A204.1 (cell line): ENCODE measurements around the gene PLCB4.

Experiments
- FAIRE-seq: peaks from 2 replicates; lab custom pipeline; 2012; peaks lifted over from hg19 to GRCh38; lab: Jason Lieb, UNC

Gene PLCB4

DNA sequence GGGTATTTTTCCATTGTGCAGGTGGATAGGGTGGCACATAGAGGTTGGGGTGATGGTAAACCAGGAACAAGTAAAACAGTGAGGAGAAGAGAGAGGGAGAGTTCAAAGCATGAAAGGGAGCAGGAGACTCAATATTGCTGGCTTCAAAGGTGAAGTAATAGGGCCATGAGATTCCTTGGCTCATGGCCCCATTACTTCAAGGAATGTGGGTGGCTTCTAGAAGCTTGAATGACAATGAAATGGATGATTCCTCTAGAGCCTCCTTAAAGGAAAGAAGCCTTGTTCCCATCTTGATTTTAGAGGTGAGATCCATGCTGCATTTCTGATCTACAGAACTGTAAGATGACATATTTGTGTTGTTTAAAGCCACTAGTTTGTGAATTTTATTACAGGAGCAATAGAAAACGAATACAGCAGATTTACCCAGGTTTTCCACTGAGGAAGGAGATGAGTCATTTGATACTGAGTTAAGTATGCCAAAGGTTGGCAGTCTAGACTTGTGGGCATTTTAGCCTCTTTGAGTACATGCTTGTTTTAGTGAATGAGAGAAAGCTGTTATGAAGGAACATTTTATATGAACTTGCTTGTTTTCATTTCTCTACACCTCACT is 110.4 kb downstream of the PLCB4 start:
- no peak for FAIRE-seq

GRCh38 chr20:9179867-9180266 is 111.0 kb downstream of the PLCB4 start:
- FAIRE-seq: no peak

- no peak for FAIRE-seq
Measured at GRCh38 chr20:9180481-9181257, 111.8 kb downstream of the PLCB4 start.

- no peak for FAIRE-seq
Measured at GRCh38 chr20:9185511-9185910, 116.6 kb downstream of the PLCB4 start.

DNA sequence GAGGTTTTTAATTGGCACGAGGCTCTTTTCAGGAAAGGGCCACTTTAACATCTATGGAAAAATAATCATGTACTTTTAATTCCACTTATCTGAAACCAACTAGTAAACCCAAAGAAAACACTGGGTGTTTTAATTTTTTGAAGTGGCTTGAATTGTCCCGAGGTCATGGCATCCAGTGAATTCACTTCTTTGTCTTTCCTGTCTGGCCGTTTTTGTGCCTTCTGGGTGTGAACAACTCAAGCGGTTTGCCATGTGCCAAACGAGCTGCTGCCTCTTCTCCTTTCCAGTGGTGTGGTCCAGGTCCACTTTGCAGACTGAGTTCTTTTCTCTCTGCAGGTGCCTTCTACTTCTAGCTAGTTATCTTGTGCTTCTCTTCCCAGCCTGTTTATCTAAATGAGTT is 117.5 kb downstream of the PLCB4 start:
- FAIRE-seq: no peak

- FAIRE-seq: no peak
Measured at GRCh38 chr20:9195031-9195430, 126.1 kb downstream of the PLCB4 start.

GRCh38 chr20:9196110-9196509 is 127.2 kb downstream of the PLCB4 start:
- no peak for FAIRE-seq

GRCh38 chr20:9198460-9198859 is 129.6 kb downstream of the PLCB4 start:
- no peak for FAIRE-seq

DNA sequence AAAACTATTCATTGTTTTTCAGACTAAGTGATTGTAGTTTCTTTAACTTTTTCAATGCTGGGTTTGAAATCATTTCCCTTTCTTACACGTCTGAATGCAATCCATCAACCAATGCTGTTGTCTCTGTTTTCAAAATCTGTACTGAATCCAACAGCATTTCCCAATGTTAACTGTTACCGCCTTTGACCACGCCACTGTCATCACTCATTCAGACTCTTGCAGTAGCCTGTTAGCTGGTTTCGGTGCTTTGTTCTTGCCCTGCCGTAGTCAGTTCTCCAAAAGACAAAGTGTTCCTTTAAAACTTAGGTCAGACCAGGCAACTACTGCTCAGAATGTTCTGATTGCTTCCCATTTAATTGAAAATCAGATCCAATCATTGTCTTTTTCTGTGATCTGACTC is 131.3 kb downstream of the PLCB4 start:
- no peak for FAIRE-seq

DNA sequence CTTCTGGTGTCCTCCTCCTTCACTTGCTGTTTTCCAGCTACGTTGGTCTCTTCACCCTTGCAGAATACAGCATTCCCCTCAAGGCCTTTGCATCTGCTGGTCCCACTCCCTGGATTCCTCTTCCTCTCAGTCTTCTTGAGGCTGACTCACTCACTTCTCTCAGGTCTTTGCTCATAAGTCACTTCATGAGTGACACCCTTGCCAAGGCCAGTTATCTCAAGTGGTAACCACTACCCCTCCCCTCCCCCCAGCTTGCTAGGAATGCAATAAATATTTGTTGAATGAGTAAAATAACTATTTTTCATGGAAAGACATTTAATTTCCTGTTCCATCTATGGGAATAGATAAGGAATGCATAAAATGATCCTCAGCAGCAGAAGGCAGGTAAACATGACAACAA is 131.7 kb downstream of the PLCB4 start:
- no peak for FAIRE-seq

DNA sequence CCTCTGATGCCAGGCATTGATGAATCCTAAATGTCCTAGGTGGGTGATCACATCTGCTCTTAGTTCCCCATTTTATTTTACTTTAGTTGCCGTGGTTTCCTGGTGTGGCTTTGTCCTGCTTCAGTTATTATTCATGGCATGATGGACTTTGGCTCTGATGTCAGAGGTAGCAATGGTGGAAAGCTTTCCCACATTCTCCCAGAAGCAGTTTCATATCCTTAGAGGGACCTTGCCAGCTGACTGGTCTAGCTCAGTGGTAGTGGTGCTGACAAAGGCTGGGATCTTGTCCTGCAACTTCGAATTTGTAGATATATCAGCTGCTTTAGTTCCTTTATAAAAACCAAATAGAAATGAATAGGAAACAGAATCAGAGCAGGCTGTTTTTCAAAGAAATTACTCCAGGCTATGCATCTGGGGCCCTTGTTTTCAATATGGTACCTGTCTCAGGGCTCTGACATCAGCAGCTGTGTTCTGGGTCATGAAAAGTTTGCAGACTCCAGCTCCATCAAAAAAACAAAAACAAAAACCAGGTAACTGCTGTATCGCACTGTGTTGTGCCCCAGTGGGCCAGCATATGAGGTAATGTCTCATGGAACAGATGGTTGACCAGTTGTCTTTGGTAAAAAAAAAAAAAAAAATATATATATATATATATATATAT is 133.7 kb downstream of the PLCB4 start:
- FAIRE-seq: no peak

DNA sequence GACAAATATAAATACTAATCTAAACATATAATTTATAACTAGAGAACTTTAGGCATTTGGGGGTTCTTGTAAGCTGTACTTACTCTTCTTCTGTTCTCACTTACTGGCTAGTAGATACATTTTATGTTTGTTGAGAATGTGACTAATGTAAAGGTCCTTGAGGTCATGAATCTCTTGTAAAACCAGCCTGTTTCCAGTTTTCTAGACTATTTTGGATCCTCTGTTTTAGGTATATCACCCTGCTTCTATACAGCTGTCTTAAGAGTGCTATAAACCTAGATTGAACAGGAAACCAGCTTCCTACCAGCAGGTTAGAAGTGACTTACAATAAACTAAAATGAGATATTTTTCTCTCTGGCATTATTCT is 134.2 kb downstream of the PLCB4 start:
- FAIRE-seq: no peak

DNA sequence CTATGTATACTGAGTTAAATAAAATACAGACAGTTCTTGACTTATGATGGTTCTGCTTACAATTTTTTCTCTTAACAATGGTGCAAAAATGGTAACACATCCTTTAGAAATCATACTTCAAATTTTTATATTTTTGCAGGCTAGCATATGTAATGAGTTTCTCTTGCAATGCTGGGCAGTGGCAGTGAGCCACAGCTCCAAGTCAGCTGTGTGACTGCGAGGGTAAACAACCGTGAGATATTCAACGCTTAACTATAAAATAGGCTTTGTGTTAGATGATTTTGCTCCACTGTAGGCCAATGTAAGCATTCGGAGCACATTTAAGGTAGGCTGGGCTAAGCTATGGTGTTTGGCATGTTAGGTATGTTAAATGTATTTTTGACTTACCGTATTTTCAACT is 136.1 kb downstream of the PLCB4 start:
- FAIRE-seq: no peak

DNA sequence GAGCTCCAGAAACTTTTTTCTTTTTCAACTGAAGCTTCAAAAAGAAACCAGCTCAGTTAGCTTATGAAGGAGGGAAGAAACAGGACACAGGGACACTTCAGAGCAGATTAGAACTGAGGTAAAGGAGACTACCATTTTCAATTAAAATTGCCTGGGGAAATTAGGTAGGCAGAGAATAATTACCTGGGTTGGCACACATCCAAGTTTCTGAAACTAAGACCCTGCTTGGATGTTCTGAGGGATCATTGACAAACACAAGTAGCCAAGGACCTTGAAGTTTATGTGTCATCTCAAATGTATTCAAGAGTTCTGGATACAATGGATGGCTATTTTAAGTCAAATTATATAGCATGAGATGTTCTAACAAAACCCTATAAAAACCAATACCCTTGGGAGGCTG is 137.6 kb downstream of the PLCB4 start:
- FAIRE-seq: no peak

DNA sequence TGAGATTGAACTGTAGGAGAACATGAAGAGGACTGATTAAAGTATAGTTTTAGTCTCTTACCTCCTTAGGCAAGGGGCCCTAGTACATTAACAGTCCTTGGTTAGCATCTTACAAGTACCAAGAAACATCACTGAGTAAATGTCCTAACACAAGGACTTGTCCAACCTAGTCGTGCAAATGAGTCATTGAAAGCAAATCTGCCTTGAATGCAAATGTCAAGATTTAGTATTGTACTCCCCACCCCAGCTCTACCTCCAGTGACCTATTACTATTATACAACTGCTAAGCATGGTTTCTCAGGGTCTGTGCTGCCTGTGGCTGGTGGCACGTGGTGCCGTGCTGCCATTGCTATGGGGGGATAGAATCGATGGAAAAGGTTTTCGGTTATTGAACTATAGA is 138.4 kb downstream of the PLCB4 start:
- FAIRE-seq: no peak

DNA sequence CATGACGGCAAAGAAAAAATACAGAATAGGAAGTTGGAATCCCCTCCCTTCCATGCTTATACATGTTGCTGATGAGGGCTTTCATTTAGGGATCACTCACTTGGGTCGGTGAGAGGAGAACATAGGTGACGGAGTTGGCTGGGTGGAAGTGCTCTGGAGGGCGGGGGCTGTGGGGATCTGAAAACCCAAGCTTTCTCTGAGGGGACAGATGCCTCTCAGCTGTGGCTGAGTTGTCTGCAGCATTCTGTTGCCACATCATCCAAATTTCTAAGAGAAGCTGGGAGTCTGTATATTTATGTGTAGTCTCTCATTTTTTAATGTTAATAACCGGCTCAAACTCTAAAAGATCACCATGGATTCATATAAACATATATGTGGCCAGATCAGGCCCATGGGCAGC is 141.5 kb downstream of the PLCB4 start:
- FAIRE-seq: no peak

DNA sequence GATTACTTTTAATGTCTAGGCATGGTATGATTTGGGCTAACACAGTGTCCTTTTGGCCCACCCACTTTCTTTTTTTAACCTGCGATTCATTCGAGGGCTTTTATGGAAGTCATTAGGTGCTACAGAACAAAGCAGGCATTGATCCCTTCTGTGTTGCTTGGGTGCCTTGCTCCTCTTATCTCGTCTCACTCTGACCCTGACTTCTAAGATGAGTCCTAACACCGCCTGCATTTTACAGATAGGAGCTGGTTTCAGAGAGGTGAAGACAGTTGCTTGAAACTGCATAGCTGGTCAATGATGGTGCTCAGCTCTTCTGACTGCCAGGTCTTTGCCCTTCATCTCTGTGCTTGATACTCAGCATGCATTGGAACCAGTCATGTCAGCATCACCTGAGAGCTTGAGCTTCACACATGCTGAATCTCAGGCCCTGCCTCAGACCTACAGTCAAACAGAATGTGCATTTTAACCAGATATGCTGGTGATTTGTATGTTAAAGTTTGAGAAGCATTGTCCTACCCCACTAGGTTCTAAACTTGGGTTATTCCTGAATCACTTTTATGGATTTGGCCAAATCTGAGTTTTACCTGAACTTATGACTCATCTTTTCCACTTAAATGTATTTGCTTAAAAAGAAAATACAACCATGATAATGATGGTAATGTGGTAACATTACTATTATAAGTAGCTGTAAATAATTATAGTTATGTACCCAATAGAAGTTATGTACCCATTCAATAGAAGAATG is 142.3 kb downstream of the PLCB4 start:
- no peak for FAIRE-seq

DNA sequence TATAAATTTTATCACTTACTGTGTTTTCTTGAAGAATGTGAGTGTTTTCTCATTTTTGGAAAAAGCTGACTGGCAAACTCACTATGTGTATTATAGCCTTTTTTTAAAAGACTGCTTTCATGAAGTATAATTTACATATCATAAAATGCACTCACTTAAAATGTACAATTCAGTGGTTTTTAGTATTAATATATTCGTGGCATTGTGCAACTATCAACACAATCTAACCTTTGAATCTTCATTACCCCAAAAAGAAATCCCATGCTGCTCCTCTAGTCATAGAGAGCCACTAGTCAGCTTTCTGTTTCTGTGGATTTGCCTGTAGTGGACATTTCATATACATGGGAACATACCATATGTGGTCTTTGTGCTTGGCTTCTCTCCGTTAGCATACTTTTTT is 143.8 kb downstream of the PLCB4 start:
- FAIRE-seq: no peak

DNA sequence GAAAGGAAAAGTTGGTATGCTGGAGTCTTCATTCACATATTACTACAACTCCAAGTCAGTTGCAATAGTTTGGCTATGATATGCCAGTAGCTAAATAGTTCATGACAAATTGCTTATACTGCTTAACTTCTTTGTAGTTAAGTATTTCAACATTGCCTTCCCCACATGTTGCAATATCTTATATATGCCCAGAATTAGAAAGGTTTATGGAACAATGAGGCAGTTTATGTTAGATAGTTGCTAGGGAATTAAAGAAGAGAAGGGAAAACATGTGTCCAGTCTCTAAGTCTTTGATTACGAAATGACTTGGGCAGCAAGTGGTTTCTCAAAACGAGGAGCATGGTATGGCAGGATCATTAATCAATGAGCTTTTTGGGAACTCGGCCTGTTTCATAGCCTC is 145.8 kb downstream of the PLCB4 start:
- no peak for FAIRE-seq

GRCh38 chr20:9215539-9215938 is 146.7 kb downstream of the PLCB4 start:
- FAIRE-seq: no peak

- no peak for FAIRE-seq
Measured at GRCh38 chr20:9218531-9218961, 149.7 kb downstream of the PLCB4 start.

- no peak for FAIRE-seq
Measured at GRCh38 chr20:9220874-9221547, 152.1 kb downstream of the PLCB4 start.
